Measurements from ENCODE around the gene HDAC10.

Gene HDAC10

DNA sequence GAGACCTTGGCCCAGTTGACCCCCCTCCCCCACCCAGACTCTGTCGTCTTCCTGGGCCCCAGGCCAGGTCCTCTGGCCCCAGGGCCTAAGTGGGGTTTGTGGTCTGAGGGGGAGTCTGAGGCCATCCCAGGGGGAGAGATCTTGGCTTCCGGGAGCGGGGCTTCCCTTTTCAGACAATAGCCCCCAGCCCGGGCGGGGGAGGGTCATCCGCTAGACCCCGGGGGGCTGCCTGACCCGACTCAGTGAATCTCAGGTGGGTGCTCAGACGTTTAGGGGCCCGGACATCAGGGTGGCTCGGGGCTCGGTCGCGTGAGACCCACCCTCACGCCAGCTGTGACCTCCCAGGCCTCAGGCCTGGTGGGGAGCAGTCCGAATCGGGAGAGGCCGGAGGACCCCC is 18.5 kb upstream of the HDAC10 start:
- no peak for DNase-seq

DNA sequence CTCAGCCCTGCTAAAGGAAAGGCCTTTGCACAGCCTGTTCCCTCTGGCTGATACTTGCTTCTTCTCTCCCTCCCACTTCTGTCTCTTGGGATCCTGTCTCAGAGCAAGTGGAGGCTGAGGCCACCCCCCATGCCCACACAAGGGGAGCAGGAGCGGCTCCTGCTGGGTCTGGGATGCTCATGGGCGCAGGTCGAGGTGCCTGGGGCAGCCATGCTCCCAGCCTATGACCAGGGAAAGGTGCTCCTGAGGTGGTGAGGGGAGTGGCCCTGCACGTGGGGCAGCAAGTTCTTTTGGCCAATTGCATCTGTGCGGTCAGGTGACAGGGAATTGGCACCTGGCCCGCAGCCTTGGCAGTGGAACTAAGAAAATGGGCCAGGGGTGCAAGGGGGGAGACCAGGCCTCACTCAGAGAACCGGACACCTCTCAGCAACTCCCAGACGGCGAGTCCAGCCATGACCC is 17.6 kb upstream of the HDAC10 start:
- DNase-seq, result no peak

DNA sequence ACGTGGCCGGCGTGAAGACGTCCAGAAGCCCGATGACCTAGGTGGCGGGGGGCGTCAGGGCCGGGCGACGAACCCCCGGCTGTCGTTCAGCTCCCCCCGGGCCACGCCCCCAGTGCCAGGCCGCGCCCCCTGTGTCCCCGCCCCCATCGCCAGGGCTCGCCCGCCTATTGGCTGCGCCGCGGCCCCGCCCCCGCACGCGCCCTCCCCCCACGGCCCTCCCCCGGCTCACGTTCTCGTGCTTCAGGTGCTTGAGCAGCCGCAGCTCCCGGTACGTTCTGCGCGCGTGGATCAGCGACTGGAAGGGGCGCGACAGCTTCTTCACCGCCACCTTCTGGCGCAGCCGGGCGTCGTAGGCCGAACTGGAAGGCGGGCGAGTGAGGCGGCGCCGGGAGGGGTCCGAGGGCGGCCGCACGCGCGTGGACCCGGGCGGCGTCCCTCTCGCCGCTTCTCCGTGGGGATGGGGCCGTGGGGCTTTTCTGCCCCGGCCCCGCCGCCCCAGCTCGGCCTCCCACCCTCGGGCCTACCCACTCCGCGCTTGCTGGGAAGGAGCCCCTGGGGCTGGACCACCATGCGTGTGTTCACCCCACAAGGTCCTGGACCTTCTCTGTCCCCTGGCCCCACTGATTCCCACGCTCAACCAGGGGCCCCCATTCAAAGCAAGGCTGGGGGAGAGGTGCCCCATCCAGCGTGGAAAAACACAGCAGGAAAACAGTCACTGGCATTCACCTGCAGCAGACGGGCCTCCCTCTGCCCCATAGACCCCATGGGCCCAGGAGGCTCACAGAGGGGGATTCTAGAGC is 16.7 kb upstream of the HDAC10 start:
- peak; percentile 59 to 68 for DNase-seq

DNA sequence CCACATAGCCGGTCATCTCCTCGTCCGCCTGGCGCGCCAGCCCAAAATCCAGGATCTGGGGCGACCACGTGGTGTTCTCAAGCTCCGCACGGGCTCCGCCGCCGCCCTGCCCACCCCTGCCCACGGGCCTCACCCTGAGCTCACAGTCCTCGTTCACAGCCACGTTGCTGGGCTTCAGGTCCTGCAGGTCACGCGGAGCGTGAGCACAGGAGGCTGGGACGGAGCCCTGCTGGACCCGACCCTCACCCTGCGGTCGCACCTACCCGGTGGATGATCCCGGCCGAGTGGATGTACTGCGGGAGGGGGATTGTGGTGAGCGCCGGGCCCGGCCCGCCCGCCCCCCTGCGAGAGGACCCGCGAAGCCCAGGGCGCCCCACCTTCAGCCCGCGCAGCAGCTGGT is 15.9 kb upstream of the HDAC10 start:
- DNase-seq, result no peak

DNA sequence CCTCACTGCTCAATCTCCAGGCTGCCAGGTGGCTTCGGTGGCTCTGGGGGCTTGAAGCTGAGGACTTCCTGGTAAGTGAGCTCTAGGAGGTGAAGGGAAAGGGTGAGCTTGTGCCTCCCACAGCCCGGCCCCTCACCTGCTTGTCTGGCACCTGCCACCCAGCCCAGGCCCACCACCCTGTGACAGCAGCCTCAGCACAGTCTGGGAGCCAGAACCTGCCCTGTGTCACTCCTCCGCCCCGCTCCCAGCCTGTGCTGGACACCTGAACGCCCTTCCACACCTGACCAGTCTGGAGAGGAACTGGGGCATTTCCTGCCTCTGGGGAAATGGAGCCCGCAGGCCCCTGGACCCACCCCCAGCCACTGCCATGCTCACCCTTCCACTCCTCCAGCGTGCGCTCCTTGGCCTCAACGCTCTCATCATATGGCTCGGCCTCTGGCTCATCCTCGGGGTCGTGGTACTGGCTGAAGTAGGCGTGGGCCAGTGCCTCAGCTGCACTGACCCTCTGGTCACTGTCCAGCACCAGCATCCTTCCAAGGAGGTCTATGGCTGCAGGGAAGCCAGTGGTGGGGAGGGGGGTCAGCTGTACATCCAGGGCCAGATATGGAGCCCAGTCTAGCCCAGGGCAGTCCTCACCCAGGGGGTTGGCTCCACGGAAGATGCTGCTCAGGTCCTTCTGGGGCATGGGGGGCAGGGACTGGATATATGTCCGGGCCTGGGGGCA is 14.0 kb upstream of the HDAC10 start:
- DNase-seq, result no peak

DNA sequence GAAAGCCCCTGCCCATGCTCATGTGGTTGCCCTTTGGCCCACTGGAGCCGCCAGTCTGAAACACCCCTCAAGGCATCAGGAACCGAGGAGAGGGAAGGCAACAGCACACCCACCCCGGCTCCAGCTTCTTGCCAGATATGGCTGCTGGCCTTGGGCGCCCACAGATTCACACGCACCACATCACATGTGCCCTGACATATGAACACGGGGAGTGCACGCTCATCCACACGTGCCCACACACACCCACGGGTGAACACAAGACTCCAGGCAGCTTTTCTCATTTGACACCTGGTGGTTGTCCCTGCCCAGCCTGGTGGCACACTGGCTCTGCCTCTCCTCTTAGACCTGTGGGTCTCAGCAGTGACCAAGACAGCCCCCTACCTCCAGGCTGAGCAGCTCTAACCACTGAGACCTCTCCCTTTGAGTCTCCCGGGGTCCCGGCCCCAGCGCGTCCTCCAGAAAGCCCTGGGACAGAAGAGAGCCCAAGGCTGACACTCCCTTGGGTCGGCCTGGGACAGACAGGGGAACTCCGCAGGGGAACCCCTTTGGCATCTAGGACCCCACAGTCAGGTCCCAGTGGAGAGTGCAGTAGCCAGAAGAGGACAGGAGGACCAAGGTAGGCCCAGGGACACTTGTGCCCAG is 13.2 kb upstream of the HDAC10 start:
- DNase-seq, result no peak

DNA sequence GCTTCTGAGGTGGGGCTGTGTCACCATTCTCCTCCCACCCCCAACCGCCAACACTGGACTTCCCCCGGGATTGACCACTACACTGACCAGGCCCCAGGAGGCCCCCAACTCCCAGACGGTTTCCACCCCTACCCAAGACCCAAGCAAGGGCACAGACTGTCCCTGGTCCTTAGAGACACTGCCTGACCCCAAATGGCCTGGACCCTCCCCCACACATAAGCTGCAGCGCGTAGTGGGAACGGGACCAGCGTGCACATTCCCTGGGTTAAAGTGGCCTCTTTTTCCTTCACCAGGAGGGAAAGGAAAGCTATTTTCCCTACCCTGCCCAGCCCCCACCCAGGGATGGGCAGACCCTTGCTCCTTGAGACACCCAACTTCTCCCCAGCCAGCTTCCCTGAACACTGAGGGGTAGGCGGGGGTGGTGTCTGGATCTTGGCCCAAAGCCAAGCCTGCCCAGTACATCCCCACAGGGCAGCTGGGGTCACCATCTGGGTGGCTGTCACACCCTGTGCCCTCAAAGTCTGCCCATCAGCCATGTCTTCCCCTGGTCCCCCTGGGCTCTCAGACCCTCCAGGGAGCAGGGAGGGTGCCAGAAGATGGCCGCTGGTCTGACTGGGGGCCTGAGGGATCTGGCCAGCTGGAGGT is 12.0 kb upstream of the HDAC10 start:
- no peak for DNase-seq

DNA sequence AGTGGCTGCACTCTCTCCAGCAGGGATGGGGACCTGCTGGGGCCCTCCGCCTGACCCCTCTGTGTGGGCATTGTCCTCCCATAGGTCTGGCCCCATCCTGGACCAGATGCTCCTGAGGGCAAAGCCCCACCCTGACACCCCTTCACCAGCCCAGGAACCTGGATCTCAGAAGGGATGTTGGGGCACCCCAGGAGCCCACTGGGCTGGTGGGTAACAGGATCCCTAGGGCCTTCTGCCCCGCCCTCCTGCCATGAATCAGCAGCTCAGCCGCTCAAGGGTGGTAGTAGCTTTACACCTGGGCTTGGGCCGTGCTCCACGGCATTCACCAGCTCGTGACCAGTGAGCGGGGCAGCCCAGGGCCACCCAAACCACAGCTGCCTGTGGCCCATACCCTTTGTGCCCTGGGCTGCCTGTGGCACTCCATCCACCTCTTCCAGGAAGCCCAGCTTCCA is 11.4 kb upstream of the HDAC10 start:
- DNase-seq, result peak in 1 of 2 donors; percentile 36

DNA sequence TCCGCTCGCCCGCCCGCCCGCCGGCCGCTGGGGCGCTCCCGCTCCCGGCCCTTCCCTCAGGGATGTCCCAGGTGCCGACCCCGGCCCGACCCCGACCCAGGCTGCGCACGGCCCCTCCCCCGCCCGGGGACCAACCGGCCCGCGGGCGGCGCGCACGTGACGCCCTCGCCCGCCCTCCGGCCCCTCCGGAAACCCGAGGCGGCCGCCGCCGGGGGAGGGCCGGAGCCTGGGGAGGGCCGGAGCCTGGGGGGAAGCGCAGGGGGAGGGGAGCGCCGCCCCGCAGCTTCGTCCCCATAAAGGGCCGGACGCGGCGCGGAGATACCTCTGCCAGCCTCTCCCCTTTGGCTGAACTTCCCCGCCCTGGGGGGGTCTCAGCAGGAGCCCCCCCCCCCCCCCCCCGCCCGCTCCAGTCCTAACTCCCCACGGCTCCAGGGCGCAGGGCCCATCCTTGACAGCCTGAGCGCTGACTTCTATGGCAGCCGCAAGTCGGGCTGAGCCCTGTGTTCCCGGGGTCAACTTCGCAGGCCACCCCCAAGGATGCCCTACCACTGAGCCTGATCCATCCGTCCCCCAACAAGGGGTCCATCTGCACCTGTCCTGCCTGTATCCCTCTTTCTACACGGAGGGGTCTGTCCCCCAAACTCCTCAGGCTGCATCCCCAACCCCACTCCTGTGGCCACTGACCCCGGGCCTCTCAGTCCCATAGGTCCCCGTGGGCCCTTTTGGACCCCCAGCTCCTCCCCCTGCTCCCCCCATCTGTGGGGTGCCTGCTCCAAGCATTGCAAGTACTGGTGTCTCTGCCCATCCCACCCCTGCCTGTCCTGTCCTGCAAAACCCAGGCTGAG is 10.8 kb upstream of the HDAC10 start, which contains the start of gene MAPK12:
MAPK12 (minus strand) TSS at position 69 of the 845 bp plus-strand sequence. CDS start 174 bp downstream, outside the sequence.
- DNase-seq, result no peak

DNA sequence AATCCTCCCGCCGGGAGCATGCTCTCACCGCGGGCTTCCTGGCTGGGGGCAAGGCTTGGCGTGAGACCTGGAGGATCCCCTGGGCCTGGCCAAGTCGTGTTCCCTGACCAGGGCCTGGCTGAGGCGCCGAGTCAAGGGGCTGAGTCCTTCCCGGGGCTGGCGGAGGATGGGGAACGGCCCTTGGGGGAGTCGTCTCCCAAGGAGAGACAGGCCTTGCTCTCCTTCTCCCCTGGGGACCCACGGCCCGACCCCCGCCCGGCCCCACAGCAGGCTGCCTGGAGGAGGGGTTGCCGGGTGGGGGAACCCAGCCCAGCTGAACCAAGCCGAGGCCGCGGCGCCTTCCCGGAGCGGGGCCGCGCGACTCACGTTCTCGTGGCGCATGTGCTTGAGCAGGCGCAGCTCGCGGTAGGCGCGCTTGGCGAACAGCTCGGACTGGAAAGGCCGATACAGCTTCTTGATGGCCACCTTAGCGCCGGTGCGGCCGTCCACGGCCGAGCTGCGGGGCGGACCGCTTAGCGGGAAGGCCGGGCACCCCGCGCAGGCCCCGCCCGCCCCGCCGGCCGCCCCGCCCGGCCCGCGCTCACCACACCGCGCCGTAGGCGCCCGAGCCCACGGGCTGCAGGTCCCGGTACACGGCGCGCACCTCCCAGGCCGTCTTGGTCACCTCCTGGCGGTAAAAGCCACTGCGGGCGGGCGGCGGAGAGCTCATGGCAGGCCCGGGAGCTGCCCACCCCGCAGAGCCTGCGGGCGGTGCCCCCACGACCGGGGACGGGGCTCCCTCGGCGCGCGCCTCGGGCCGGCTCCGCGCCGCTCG is 9.9 kb upstream of the HDAC10 start:
- peak; percentile 43 to 59 for DNase-seq

DNA sequence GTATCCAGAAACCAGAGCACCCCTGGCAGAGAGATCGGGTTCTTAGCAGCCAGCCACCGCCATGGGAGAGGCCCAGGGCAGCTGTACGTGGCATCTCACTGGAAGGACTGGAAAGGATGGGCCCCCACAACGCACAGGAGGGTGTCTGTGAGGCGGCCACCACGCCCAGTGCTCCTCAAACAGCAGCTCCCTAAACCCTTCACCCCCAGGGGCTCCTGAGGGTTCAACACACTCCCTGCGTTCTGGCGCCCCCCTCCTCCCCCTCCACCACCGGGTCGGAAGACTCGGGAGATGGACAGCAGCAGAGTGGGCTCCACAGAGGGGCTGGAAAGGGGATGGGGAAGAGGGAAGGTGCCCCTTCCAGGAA is 9.4 kb upstream of the HDAC10 start:
- DNase-seq, result no peak

DNA sequence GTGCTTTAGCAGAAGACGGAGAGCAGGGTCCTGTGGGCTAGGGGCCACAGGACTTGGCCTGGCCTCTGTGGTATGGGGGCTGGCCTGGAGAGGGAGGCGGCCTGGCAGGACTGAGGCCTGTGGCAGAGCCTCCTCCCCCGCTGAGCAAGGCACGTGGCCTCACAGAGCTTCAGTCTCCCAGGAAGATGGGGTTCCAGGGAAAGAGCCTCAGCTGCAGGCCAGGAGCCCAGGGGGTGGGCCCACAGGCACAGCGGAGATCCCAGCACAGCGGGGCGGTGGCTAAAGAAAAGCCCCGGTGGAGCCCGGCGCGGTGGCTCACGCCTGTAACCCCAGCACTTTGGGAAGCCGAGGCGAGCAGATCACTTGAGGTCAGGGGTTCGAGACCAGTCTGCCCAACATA is 8.2 kb upstream of the HDAC10 start:
- DNase-seq, result no peak

DNA sequence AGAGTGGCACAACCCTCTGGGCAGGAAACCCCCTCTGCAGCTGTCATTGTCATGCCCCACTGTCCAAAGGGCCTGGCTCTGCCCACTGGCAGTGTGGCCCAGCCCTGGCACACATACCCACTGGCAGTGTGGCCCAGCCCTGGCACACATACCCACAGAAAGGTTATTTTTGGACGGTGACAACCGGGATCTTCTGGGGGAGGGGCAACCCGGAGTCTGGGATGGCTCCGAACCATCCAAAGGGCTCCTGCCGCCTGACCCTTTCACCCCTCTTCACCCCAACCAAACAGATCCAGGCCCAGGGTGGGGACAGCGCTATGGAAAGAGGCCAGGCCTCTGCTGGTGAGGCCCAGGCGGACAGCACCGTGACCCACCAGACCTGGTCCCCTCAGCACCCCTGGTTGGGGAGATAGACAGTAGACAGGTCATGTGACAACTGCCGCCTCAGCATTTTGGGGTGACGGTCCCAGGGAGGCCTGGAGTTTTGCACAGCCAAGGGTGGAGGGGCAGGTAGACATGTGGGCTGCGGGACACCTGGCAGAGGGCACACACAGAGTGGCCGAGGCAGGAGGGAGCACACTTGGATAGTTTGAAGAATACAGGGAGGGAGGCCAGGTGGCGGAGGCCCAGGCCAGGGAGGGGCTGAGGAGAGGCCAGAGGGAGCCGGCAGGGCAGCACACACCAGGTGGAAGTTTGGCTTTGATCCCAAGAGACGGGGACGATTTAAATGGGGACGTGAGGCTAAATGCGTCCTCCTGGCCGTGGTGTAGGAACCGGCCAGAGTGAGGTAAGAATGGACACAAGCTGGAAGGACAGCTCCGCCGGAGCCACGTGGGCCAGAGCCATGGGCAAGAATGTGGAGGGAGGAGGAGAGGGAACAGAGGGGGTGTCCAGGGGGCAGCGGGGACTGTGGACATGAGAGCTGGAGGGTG is 7.6 kb upstream of the HDAC10 start:
- DNase-seq, result no peak

DNA sequence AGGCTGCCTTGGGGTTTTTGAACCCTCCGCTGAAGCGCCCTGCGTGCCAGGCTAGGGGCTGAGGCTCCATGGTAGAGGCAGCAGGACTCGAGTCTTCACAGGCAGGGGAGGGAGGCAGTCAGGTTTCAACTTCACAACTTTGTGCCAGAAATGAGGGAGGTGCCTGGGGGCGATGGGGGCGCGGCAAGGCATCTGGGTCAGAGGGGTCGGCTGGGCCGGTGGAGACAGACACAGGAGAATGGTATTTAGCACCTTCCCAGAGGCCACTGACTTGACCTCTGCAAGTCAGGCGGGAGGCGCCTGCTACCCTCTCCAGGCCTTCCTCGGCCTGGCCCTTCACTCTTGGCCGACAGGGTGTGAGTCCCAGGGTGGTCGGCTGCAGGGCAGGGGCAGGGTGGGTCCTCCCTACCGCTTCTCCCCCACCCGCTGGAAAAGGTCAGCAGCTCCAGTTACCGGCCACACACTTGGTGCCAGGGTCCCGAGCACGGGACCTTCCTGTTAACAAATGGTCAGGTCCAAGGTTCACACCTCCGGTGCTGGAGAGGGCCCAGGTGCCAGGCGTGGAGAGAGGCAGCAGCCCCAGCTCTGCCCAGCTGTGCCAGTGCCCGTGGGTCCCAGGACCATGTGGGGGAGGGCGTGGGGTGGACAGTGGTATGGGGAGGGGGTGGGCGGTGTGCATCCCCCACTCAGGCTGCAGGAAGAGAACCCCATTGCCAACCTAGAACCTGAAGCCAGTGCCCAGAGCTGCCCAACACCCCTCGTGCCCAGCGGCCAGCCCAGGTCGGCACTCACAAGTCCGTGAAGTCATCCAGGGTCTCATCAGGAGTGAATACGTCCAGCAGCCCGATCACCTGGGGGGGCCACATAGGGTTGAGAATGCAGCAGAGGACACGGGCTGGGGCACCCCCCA is 6.6 kb upstream of the HDAC10 start:
- no peak for DNase-seq

DNA sequence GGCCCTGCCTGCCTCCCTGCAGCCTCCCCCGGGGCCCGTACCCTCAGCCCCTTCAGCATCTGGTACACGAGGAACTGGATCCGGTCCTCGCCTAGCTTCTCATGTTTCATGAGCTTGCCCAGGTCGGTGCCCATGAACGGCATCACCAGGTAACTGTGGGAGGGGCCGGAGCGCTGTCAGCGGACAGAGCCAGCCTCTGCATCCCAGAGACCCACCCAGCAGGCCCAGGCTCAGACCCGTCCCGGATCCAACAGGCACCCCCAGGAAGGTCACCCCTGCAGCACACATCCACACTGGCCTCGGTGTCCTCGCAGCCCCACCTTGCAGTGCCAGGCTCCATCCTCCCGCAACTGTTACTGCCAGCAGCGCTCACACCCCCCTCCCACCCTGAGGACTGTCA is 6.0 kb upstream of the HDAC10 start:
- no peak for DNase-seq

DNA sequence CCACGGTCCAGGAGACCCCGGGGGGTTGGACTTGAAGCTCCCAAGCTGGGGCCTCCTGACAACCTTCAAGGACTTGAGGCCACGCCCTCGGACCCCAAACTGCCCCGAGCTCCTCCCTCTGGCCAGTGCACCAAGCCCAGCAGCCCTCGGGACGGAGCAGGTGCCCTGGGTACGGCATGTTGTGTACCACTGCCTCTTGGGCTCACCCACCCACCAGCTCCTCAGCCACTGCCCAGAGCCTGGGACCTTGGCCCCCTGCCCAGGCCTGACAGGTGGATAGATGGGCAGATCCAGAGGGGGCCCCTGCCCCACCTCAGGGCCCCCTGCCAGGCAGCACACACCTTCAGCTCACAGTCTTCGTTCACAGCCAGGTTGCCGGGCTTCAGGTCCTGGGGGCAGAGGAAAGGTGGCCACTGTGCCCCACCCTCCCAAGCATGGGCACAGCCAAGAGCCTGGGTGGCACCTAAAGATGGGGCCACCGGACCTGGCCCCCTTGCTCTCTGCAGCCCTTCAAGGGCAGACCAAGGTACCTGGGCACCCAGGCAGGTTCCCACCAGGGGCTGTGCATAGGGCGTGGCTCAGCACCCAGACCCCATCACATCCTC is 5.3 kb upstream of the HDAC10 start:
- DNase-seq, result no peak

DNA sequence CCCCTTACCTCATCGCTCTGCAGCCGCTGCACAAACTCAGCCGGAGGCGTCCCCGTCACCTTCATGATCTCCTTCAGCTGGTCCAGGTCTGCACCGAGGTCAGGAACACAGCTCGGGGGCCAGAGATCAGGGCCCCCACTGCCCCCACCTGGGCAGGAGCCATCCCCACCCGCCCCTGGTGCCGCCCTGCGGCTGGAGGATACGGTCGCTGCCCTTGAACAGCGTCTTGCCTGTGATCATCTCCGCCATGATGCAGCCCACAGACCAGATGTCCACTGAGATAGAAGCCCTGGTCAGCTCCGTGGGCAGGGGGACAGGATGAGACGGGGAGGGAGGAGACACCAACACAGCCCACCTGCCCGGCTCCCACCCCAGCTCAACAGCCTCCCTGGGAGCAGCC is 4.5 kb upstream of the HDAC10 start:
- no peak for DNase-seq

DNA sequence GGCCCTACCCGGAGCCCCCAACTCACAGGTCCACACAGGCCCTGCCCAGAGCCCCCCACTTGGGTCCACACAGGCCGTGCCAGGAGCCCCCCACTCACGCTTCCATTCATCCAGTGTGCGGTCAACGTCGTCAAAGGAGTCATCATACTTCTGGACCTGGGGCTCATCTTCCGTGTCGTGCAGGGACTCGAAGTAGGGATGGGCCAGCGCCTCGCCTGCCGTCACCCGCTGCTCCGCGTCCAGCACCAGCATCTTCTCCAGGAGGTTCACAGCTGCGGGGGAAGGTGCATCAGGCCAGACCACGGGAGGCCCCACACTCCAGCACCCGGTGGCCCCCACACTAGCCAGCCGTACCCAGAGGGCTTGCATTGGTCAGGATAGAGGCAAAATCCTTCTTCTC is 4.0 kb upstream of the HDAC10 start:
- DNase-seq, result no peak

DNA sequence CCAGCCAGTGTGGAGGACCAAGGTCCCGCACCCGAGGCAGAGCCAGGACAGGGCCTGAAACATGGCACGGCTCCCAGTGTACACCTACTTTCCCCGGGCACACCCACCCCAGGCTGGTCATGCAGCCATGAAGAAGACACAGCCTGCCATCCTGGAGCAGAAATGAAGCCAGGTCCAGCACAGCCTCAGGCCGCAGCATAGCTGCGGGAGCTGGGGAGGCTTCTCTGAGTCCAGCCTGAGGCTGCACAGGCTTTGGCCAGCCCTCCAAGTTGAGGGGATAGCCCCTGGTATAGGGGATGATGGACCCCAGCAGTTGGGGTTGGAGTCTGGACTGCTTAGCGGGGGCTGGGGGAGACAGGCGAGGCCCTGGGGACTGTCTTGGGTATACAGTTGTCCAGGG is 2.9 kb upstream of the HDAC10 start:
- no peak for DNase-seq

All from stimulated activated CD4-positive, alpha-beta T cell treated with anti-CD3 and anti-CD28 coated beads, Interleukin-2, amount 100 ng/mL, for 24 hours (primary cell).